K562 (cell line): ENCODE results near the gene SLC30A4. TPM values are rescaled to one million over a fixed set of nuclear protein-coding genes. Genes with fewer than 3 reads are reported as not detected.

Experiments
- ATAC-seq: fragments of 200-7000 bp; cut with Tn5 transposase; 3 replicates; pipeline ENCODE4 v1.9.1; 2020; ENCODE audit warnings: moderate library complexity
- BruUV-seq: library from RNA; stranded (reverse); fragments of 400-500 nt; replicated peaks from 2 replicates; lab custom pipeline; 2021; lab: Mats Ljungman, UMichigan
- CTCF ChIA-PET: fragments of 300-600 bp; formaldehyde crosslinking; extraction: SDS; loops from one replicate; lab custom pipeline; 2021; ENCODE audit warnings: low intra/inter-chr PET ratio; lab: Yijun Ruan, JAX
- POLR2A ChIA-PET: fragments of 300-600, 350-650 bp; sonication (Branson Sonifier 250); formaldehyde crosslinking; extraction: SDS; loops from one replicate; lab custom pipeline; 2021; ENCODE audit warnings: antibody characterized with exemption, inconsistent platforms; lab: Yijun Ruan, JAX
- DNase-seq, 4 experiments: peaks; one replicate each; pipeline versions ENCODE4 v3.0.0 to v3.0.0-alpha.2; 2011 to 2018; ENCODE audit warnings: low spot score in 3 of 4, mixed read lengths in 3 of 4; ENCODE audit errors: extremely low read depth in 1 of 4
- FAIRE-seq: peaks from 2 replicates; lab custom pipeline; 2011; peaks lifted over from hg19 to GRCh38; lab: Jason Lieb, UNC
- H2AFZ ChIP-seq: 2 replicates; pipeline ENCODE4 v1.6.0; 2011; ENCODE audit warnings: low read depth, low read length, control low read depth, inconsistent platforms
- H3K27ac ChIP-seq: fragments of 200-600 bp; 3 replicates; pipeline ENCODE4 v1.8.0; 2011; ENCODE audit warnings: low read depth, mild to moderate bottlenecking, control low read depth, inconsistent platforms, low read length, moderate library complexity, mixed read lengths; ENCODE audit errors: extremely low read depth
- H3K27me3 ChIP-seq, 2 experiments: fragments of 300-600 bp in 1 of 2; 2 replicates in 1 of 2; 3 replicates in 1 of 2; pipeline versions ENCODE4 v1.6.0 to v1.8.0; 2011; ENCODE audit warnings: inconsistent platforms in 2 of 2, low read length in 2 of 2, mild to moderate bottlenecking in 1 of 2, mixed read lengths in 1 of 2, moderate library complexity in 1 of 2; ENCODE audit not compliant: control insufficient read depth in 2 of 2, insufficient read depth in 2 of 2
- H3K36me3 ChIP-seq: fragments of 300-600 bp; 3 replicates; pipeline ENCODE4 v1.8.0; 2011; ENCODE audit warnings: mild to moderate bottlenecking, low read length, inconsistent platforms; ENCODE audit not compliant: control insufficient read depth, insufficient read depth
- H3K4me1 ChIP-seq, 2 experiments: fragments of 200-600 bp in 1 of 2; replicated peaks in 1 of 2; 2 replicates in 1 of 2; 3 replicates in 1 of 2; pipeline versions ENCODE4 v1.5.1 to v1.8.0; 2011; ENCODE audit warnings: inconsistent platforms in 2 of 2, low read length in 2 of 2, mild to moderate bottlenecking in 1 of 2, mixed read lengths in 1 of 2, moderate library complexity in 1 of 2; ENCODE audit not compliant: control insufficient read depth in 2 of 2, insufficient read depth in 2 of 2
- H3K4me2 ChIP-seq: 2 replicates; pipeline ENCODE4 v1.6.1; 2011; ENCODE audit warnings: low read length, control low read depth, inconsistent platforms, mixed read lengths; ENCODE audit not compliant: insufficient read depth
- H3K4me3 ChIP-seq: fragments of 200-600 bp; sonication (generic), shearing (Covaris generic); 2 replicates; pipeline ENCODE4 v1.5.1; 2016; ENCODE audit warnings: control low read depth, inconsistent platforms
- H3K79me2 ChIP-seq: fragments of 200-600 bp; 3 replicates; pipeline ENCODE4 v1.8.0; 2011; ENCODE audit warnings: low read length, inconsistent platforms; ENCODE audit not compliant: control insufficient read depth, insufficient read depth
- H3K9ac ChIP-seq, 2 experiments: 2 replicates each; pipeline versions ENCODE4 v1.6.0 to v1.6.1; 2011; ENCODE audit warnings: low read depth in 2 of 2, low read length in 2 of 2, control low read depth in 1 of 2, inconsistent platforms in 1 of 2, mild to moderate bottlenecking in 1 of 2, mixed read lengths in 1 of 2; ENCODE audit not compliant: insufficient read depth in 1 of 2
- H3K9me1 ChIP-seq: one replicate; pipeline ENCODE4 v1.6.0; 2011; ENCODE audit warnings: inconsistent platforms, mild to moderate bottlenecking, low read length, moderate library complexity; ENCODE audit not compliant: control insufficient read depth, insufficient read depth
- H3K9me3 ChIP-seq: replicated peaks from 2 replicates; pipeline ENCODE4 v1.5.1; 2011; ENCODE audit warnings: low read depth, low read length, inconsistent platforms; ENCODE audit not compliant: control insufficient read depth, insufficient read depth
- H4K20me1 ChIP-seq: replicated peaks from 2 replicates; pipeline ENCODE4 v1.6.1; 2011; ENCODE audit warnings: low read length, inconsistent platforms, mixed read lengths; ENCODE audit not compliant: control insufficient read depth, insufficient read depth
- BRD4 ChIP-seq: fragments of 200-600 bp; sonication (generic); IDR thresholded peaks from 2 replicates; pipeline ENCODE4 v1.6.1; 2017; ENCODE audit warnings: inconsistent platforms
- C11orf30 ChIP-seq: fragments of 450-650 bp; IDR thresholded peaks from 2 replicates; pipeline ENCODE4 v1.6.1; 2016; ENCODE audit warnings: low read depth, mild to moderate bottlenecking
- EP300 ChIP-seq: IDR thresholded peaks from 2 replicates; pipeline ENCODE4 v1.6.1; 2012; ENCODE audit warnings: low read length, improper control_type of control experiment
- EP400 ChIP-seq: fragments of 450-650 bp; IDR thresholded peaks from 2 replicates; pipeline ENCODE4 v1.6.1; 2017; ENCODE audit warnings: antibody characterized with exemption, mild to moderate bottlenecking, moderate library complexity
- HDAC1 ChIP-seq, 2 experiments: fragments of 450-650 bp; IDR thresholded peaks; 2 replicates each; pipeline ENCODE4 v1.6.1; 2016 to 2017; ENCODE audit warnings: inconsistent platforms in 1 of 2, mild to moderate bottlenecking in 1 of 2, moderate library complexity in 1 of 2
- MAFF ChIP-seq: IDR thresholded peaks from 2 replicates; pipeline ENCODE4 v1.6.1; 2012; ENCODE audit warnings: low read length, improper control_type of control experiment
- MAFG ChIP-seq: fragments of 450-650 bp; conservative IDR thresholded peaks from 2 replicates; pipeline ENCODE4 v1.6.1; 2016; ENCODE audit warnings: missing genetic modification characterization, missing compliant biosample characterization
- MAX ChIP-seq: sonication (generic); formaldehyde crosslinking; IDR thresholded peaks from 2 replicates; pipeline ENCODE4 v1.9.0; 2022; ENCODE audit warnings: mild to moderate bottlenecking, missing genetic modification reagents
- MCM7 ChIP-seq, 2 experiments: fragments of 450-650 bp; IDR thresholded peaks; 2 replicates each; pipeline ENCODE4 v1.6.1; 2016 to 2018
- PBX2 ChIP-seq, 2 experiments: IDR thresholded peaks in 1 of 2; conservative IDR thresholded peaks in 1 of 2; 2 replicates each; pipeline ENCODE4 v1.6.1; 2016; ENCODE audit warnings: low read depth in 2 of 2, mild to moderate bottlenecking in 1 of 2, missing compliant biosample characterization in 1 of 2, missing genetic modification characterization in 1 of 2, moderate library complexity in 1 of 2
- PURB ChIP-seq: sonication (generic); formaldehyde crosslinking; IDR thresholded peaks from 2 replicates; pipeline ENCODE4 v1.9.0; 2021; ENCODE audit warnings: low read depth, mild to moderate bottlenecking, missing genetic modification reagents
- SAP30 ChIP-seq: fragments of 200-600 bp; sonication (generic); IDR thresholded peaks from 2 replicates; pipeline ENCODE4 v1.6.1; 2012; ENCODE audit warnings: borderline replicate concordance, low read depth, mild to moderate bottlenecking, moderate library complexity, low read length, control low read depth, inconsistent platforms; ENCODE audit not compliant: insufficient read depth, poor library complexity, severe bottlenecking
- SP2 ChIP-seq: IDR thresholded peaks from 2 replicates; pipeline ENCODE4 v1.6.1; 2011; ENCODE audit warnings: mild to moderate bottlenecking, low read depth, low read length, moderate library complexity; ENCODE audit not compliant: poor library complexity, severe bottlenecking; ENCODE audit errors: extremely low read depth
- YY1 ChIP-seq, 3 experiments: IDR thresholded peaks; 2 replicates each; pipeline ENCODE4 v1.6.1; 2011; ENCODE audit warnings: low read length in 2 of 3, mild to moderate bottlenecking in 2 of 3, moderate library complexity in 2 of 3, borderline replicate concordance in 1 of 3, control low read depth in 1 of 3, low read depth in 1 of 3; ENCODE audit not compliant: insufficient read depth in 3 of 3, insufficient replicate concordance in 2 of 3, control insufficient read depth in 1 of 3, insufficient read length in 1 of 3; ENCODE audit errors: extremely low read depth in 1 of 3
- ZBTB34 ChIP-seq: fragments of 250-450 bp; sonication (Bioruptor Pico); IDR thresholded peaks from 2 replicates; pipeline ENCODE4 v1.8.0; 2021; ENCODE audit warnings: mild to moderate bottlenecking, moderate library complexity
- ZNF146 ChIP-seq: IDR thresholded peaks from one replicate; pipeline ENCODE4 v1.6.1; 2018; ENCODE audit warnings: missing compliant biosample characterization; ENCODE audit not compliant: unreplicated experiment
- ZNF217 ChIP-seq: sonication (generic); formaldehyde crosslinking; IDR thresholded peaks from 2 replicates; pipeline ENCODE4 v1.8.0; 2022; ENCODE audit warnings: mild to moderate bottlenecking, missing genetic modification reagents
- ZNF384 ChIP-seq: IDR thresholded peaks from 2 replicates; pipeline ENCODE4 v1.6.1; 2012; ENCODE audit warnings: low read depth, low read length, improper control_type of control experiment
- WGBS: fragments of 100-300 bp; shearing (Covaris generic); methylation state at CpG from one replicate; pipeline ENCODE4 v1.1.6; 2016; ENCODE audit warnings: low coverage, mixed read lengths; ENCODE audit not compliant: insufficient coverage; ENCODE audit errors: missing lambda C conversion rate; 5-methylcytosine and 5-hydroxymethylcytosine counted together
- in situ Hi-C: fragments of 300-500 bp; cut with MboI; formaldehyde crosslinking; loops from 4 replicates; pipeline ENCODE4 v1.15.0; 2018; ENCODE audit warnings: inconsistent platforms, mixed read lengths
- intact Hi-C: fragments of 100-400 bp; cut with micrococcal nuclease; formaldehyde crosslinking; loops from 2 replicates; pipeline ENCODE4 v1.14.2; 2022
- polyA plus RNA-seq, 8 experiments: library from polyadenylated mRNA; depleted of rRNA in 4 of 8; stranded (reverse) in 5 of 8; unstranded in 3 of 8; fragments of >200 nt; fragmentation: Nextera tagmentation in 2 of 8; fragmentation: Illumina TruSeq in 1 of 8; extraction: Ambion mirVana in 2 of 8; extraction: Trizol in 1 of 8; gene quantifications; 2 replicates each; pipeline versions ENCODE4 v1.2.1 to v1.2.3, GENCODE V29; 2011 to 2014; ENCODE audit warnings: inconsistent platforms in 1 of 8, missing spikeins in 1 of 8
- total RNA-seq, 7 experiments: library from RNA; depleted of rRNA in 6 of 7; stranded (reverse); fragments of >200 nt in 6 of 7; fragmentation: Illumina TruSeq in 2 of 7; extraction: Trizol in 2 of 7; gene quantifications; 2 replicates each; pipeline versions ENCODE4 v1.2.1 to v1.2.3, GENCODE V29; 2011 to 2021; ENCODE audit warnings: low replicate concordance in 1 of 7

SLC30A4 gene
- total and polyA plus RNA-seq, 9 of the 15 experiments (the other 6 are each of a cell fraction or from before 2014, with no cell fraction given): 0.21 to 0.73 (median 0.36) TPM

GRCh38 chr15:45489690-45490238, 32.8 kb downstream of the SLC30A4 start:
- Histone ChIP-seq H3K4me3 (no peak overlapping the region), H3K4me1 (no peaks in the 10 kb centered on the region), H3K9me3 (no peaks in the 10 kb centered on the region), H3K9me1 (no peaks in the 10 kb centered on the region), H3K27ac (no peak overlapping the region), H3K4me2 (no peak overlapping the region), H3K27me3 (peaks cover 0 to 6% of the 10 kb centered on the region in 2 experiments; a peak in 2 of 5 replicates), H3K36me3 (no peaks in the 10 kb centered on the region), H4K20me1 (no peaks in the 10 kb centered on the region), H2AFZ (no peak overlapping the region), H3K79me2 (no peaks in the 10 kb centered on the region), H3K9ac (no peak overlapping the region)
- ATAC-seq (no peak), DNase-seq (no peak), FAIRE-seq (no peak)
- no CpG with 5 or more reads among the region's 1 CpG for WGBS
- ChIA-PET POLR2A (no interaction called here), CTCF (no interaction called here)
- in situ Hi-C loops (no loop called here), intact Hi-C loops (no loop called here)
- BruUV-seq: no TSS peak
- TF ChIP-seq PBX2 (CRISPR knock-in tag; IDR thresholded peaks at IDR 0.05; ENCODE audit: low read depth): no peak
- TF ChIP-seq PBX2 (tag; conservative IDR thresholded peaks at IDR 0.05; ENCODE audit: low read depth): no peak
- TF ChIP-seq MCM7 (IDR thresholded peaks at IDR 0.05): no peak
- TF ChIP-seq BRD4: no peak
- TF ChIP-seq SP2: no peak
- TF ChIP-seq ZBTB34 (CRISPR knock-in tag): no peak
- no peak for TF ChIP-seq EP400
- peak; percentile 51; the same call in 1 of the 2 replicates for TF ChIP-seq MAFG (tag)
- no peak for TF ChIP-seq MAX (CRISPR knock-in tag)
- no peak for TF ChIP-seq HDAC1 (IDR thresholded peaks at IDR 0.05)
- TF ChIP-seq SAP30: no peak
- TF ChIP-seq YY1 (IDR thresholded peaks at IDR 0.05; ENCODE audit: borderline replicate concordance in 1 of 3, control insufficient read depth in 1 of 3, extremely low read depth in 1 of 3, insufficient read depth in 3 of 3, insufficient read length in 1 of 3, insufficient replicate concordance in 2 of 3, low read depth in 1 of 3, low read length in 2 of 3): no peak
- TF ChIP-seq C11orf30: peak; percentile 60; the same call in 1 of the 2 replicates
- TF ChIP-seq ZNF217 (CRISPR knock-in tag): no peak
- TF ChIP-seq PURB (CRISPR knock-in tag): no peak
- TF ChIP-seq EP300: no peak
- TF ChIP-seq MAFF: peak; percentile 48; the same call in 1 of the 2 replicates
- TF ChIP-seq ZNF146 (CRISPR knock-in tag): no peak
- peak; percentile 59; the same call in 1 of the 2 replicates for TF ChIP-seq ZNF384
